ENCODE measurements around the gene LNX1. TPM values are rescaled to one million over a fixed set of nuclear protein-coding genes. Genes with fewer than 3 reads are reported as not detected.

LNX1 gene
- total RNA-seq, 1 donor from 2014 or later = 4.4 TPM

DNA sequence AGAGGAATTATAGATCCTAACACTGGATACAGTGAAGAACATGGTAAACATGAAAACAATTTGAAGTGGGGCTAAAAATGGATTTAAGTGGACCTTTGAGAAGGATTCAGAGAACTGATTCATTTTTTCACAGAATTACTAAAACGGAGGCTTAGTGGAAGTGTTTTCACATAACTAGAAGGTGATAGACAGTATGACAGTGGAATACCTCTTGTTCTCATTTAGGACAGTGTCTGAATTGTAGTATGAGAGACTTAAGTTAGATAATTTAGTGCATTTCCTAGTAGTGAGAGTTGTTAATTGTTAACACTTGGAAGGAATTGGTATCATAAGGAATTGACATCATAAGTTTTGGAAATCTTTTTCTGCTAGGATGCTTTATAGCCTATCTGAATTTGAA is 149.7 kb downstream of the LNX1 start:
- no peaks in the 10 kb centered on the region for H3K27me3 Mint-ChIP-seq (ENCODE audit: low read depth, unreplicated experiment)
- H3K4me1 Mint-ChIP-seq (ENCODE audit: low read depth, unreplicated experiment) = no peaks in the 10 kb centered on the region
- no peaks in the 10 kb centered on the region for H4K20me1 ChIP-seq (ENCODE audit: insufficient read depth, low read length)
- H3K4me3 ChIP-seq (ENCODE audit: insufficient read depth, low read depth, low read length) = no peak overlapping the region
- no peaks in the 10 kb centered on the region for H3K4me1 ChIP-seq (ENCODE audit: insufficient read depth, low read length)
- no peak for TF ChIP-seq EZH2 (IDR thresholded peaks at IDR 0.05; ENCODE audit: insufficient read depth, low read length)
- TF ChIP-seq, protein P1, sequence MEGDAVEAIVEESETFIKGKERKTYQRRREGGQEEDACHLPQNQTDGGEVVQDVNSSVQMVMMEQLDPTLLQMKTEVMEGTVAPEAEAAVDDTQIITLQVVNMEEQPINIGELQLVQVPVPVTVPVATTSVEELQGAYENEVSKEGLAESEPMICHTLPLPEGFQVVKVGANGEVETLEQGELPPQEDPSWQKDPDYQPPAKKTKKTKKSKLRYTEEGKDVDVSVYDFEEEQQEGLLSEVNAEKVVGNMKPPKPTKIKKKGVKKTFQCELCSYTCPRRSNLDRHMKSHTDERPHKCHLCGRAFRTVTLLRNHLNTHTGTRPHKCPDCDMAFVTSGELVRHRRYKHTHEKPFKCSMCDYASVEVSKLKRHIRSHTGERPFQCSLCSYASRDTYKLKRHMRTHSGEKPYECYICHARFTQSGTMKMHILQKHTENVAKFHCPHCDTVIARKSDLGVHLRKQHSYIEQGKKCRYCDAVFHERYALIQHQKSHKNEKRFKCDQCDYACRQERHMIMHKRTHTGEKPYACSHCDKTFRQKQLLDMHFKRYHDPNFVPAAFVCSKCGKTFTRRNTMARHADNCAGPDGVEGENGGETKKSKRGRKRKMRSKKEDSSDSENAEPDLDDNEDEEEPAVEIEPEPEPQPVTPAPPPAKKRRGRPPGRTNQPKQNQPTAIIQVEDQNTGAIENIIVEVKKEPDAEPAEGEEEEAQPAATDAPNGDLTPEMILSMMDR (IDR thresholded peaks at IDR 0.05; ENCODE audit: insufficient read depth, low read depth, low read length) = no peak
- no peak for FAIRE-seq
- peaks cover 11% of the 10 kb centered on the region for H3K36me3 Mint-ChIP-seq (ENCODE audit: low read depth, unreplicated experiment)
- H3K9me3 Mint-ChIP-seq (ENCODE audit: unreplicated experiment) = no peaks in the 10 kb centered on the region
- H3K27ac Mint-ChIP-seq (ENCODE audit: unreplicated experiment) = no peak overlapping the region
- no peak overlapping the region for H2AFZ ChIP-seq (ENCODE audit: low read depth, low read length)
- no peak overlapping the region for H3K4me3 Mint-ChIP-seq (ENCODE audit: unreplicated experiment)
- no peaks in the 10 kb centered on the region for H3K27me3 ChIP-seq (ENCODE audit: insufficient read depth, low read length)
- H3K27ac ChIP-seq (ENCODE audit: low read depth, low read length) = no peak overlapping the region
- no peak for DNase-seq (ENCODE audit: low read depth)
- no peaks in the 10 kb centered on the region for H3K79me2 ChIP-seq (ENCODE audit: insufficient read depth, low read length)
- no peak overlapping the region for H3K9ac ChIP-seq (ENCODE audit: low read length)
- H3K9me3 ChIP-seq (ENCODE audit: insufficient read depth, low read depth, low read length) = no peaks in the 10 kb centered on the region
- H3K36me3 ChIP-seq (ENCODE audit: insufficient read depth, low read length) = peaks cover 5% of the 10 kb centered on the region
- H3K4me2 ChIP-seq (ENCODE audit: low read length) = no peak overlapping the region

DNA sequence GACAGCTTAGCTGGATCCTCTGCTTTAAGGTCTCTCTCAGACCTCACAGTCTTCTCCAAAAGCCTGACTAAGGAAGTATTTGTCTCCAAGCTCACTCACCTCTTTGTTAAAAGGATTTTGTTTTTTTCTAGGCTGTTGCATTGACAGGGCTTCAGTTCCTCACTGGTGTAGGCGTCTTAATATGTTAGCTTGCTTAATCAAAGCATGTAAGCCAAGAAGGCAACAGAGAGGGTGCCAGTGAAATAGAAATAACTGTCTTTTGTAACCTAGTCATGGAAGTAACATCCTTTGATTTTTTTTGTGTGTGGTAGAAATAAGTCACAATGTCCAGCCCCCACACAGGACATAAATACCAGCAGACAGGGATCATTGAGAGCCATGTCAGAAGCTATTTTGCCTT is 155.0 kb downstream of the LNX1 start:
- TF ChIP-seq EZH2 (IDR thresholded peaks at IDR 0.05; ENCODE audit: insufficient read depth, low read length) = no peak
- TF ChIP-seq, protein P1 (IDR thresholded peaks at IDR 0.05; ENCODE audit: insufficient read depth, low read depth, low read length) = no peak
- Histone ChIP-seq H3K9me3 (ENCODE audit: insufficient read depth, low read depth, low read length) (no peaks in the 10 kb centered on the region), H3K4me3 (ENCODE audit: insufficient read depth, low read depth, low read length) (no peak overlapping the region), H3K4me1 (ENCODE audit: insufficient read depth, low read length) (no peaks in the 10 kb centered on the region), H2AFZ (ENCODE audit: low read depth, low read length) (no peak overlapping the region), H3K27me3 (ENCODE audit: insufficient read depth, low read length) (no peaks in the 10 kb centered on the region), H3K27ac (ENCODE audit: low read depth, low read length) (no peak overlapping the region), H3K4me2 (ENCODE audit: low read length) (no peak overlapping the region), H3K36me3 (ENCODE audit: insufficient read depth, low read length) (no peaks in the 10 kb centered on the region), H4K20me1 (ENCODE audit: insufficient read depth, low read length) (no peaks in the 10 kb centered on the region), H3K9ac (ENCODE audit: low read length) (no peak overlapping the region), H3K79me2 (ENCODE audit: insufficient read depth, low read length) (no peaks in the 10 kb centered on the region)
- peaks cover 4% of the 10 kb centered on the region for H3K36me3 Mint-ChIP-seq (ENCODE audit: low read depth, unreplicated experiment)
- FAIRE-seq = peak; percentile 62
- H3K27ac Mint-ChIP-seq (ENCODE audit: unreplicated experiment) = no peak overlapping the region
- no peaks in the 10 kb centered on the region for H3K4me1 Mint-ChIP-seq (ENCODE audit: low read depth, unreplicated experiment)
- no peak overlapping the region for H3K4me3 Mint-ChIP-seq (ENCODE audit: unreplicated experiment)
- no peaks in the 10 kb centered on the region for H3K27me3 Mint-ChIP-seq (ENCODE audit: low read depth, unreplicated experiment)
- no peaks in the 10 kb centered on the region for H3K9me3 Mint-ChIP-seq (ENCODE audit: unreplicated experiment)
- DNase-seq (ENCODE audit: low read depth) = no peak

DNA sequence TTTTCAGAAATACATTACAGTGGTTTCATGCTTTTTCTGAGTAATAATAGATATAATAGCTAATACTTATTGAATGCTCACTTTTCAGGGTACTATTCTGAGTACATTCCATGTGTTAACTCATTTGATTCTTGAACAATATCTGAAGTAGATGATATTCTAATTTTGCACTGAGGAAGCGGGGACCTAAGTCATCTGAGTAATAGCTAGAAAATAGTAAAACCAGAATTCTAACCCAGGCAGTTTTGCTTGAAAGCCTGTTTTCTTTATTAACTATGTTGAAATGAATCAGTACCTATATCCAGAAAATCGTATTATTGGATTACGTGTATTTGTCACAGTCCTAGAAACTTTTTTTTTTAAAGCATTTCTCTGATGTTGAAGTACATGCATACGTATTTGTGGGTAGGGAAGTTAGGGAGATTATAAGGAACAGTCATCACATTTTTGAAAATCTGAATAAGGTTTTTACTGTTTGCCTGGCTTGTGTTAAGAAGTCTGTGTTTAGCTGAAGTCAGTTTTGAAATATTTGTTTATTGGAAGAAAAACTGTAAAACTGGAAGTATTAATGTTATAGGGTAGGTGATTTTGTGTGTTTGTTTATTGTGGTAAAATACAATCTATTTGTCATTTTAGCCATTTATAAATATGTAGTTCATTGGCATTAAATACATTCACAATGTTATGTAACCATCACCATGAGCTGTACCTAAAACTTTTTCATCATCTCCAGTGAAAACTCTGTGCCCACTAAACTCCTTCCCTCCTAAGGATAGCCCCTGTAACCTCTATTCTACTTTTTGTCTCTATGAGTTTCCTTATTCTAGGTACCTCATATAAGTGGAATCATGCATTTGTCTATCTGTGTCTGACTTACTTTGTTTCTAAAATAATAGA is 158.5 kb downstream of the LNX1 start:
- Histone ChIP-seq H3K4me3 (ENCODE audit: insufficient read depth, low read depth, low read length) (no peak overlapping the region), H4K20me1 (ENCODE audit: insufficient read depth, low read length) (no peaks in the 10 kb centered on the region), H3K9ac (ENCODE audit: low read length) (no peak overlapping the region), H3K79me2 (ENCODE audit: insufficient read depth, low read length) (no peaks in the 10 kb centered on the region), H3K27me3 (ENCODE audit: insufficient read depth, low read length) (no peaks in the 10 kb centered on the region), H3K27ac (ENCODE audit: low read depth, low read length) (no peak overlapping the region), H3K4me2 (ENCODE audit: low read length) (no peak overlapping the region), H3K9me3 (ENCODE audit: insufficient read depth, low read depth, low read length) (no peaks in the 10 kb centered on the region), H2AFZ (ENCODE audit: low read depth, low read length) (no peak overlapping the region), H3K36me3 (ENCODE audit: insufficient read depth, low read length) (peaks cover 9% of the 10 kb centered on the region), H3K4me1 (ENCODE audit: insufficient read depth, low read length) (no peaks in the 10 kb centered on the region)
- H3K36me3 Mint-ChIP-seq (ENCODE audit: low read depth, unreplicated experiment) = peaks cover 7% of the 10 kb centered on the region
- no peak overlapping the region for H3K27ac Mint-ChIP-seq (ENCODE audit: unreplicated experiment)
- H3K4me3 Mint-ChIP-seq (ENCODE audit: unreplicated experiment) = no peak overlapping the region
- DNase-seq (ENCODE audit: low read depth) = no peak
- H3K9me3 Mint-ChIP-seq (ENCODE audit: unreplicated experiment) = no peaks in the 10 kb centered on the region
- H3K27me3 Mint-ChIP-seq (ENCODE audit: low read depth, unreplicated experiment) = no peaks in the 10 kb centered on the region
- TF ChIP-seq EZH2 (IDR thresholded peaks at IDR 0.05; ENCODE audit: insufficient read depth, low read length) = no peak
- TF ChIP-seq, protein P1 (IDR thresholded peaks at IDR 0.05; ENCODE audit: insufficient read depth, low read depth, low read length) = no peak
- FAIRE-seq = no peak
- H3K4me1 Mint-ChIP-seq (ENCODE audit: low read depth, unreplicated experiment) = peaks cover 2% of the 10 kb centered on the region
